ENCODE measurements around the gene OPCML.

- TF ChIP-seq CTCF (conservative IDR thresholded peaks at IDR 0.05 in 1 of 2, IDR thresholded peaks at IDR 0.05 in 1 of 2; ENCODE audit: low read depth in 1 of 2, low read length in 2 of 2) (no peak), EZH2 (IDR thresholded peaks at IDR 0.05; ENCODE audit: low read length, missing control alignments) (no peak)
Observed at GRCh38 chr11:132456751-132457328, 1075.5 kb downstream of the OPCML start.
